ENCODE data around the gene AUTS2. TPM values are rescaled to one million over a fixed set of nuclear protein-coding genes. Genes with fewer than 3 reads are reported as not detected.

Gene AUTS2
- total RNA-seq, 1 donor from 2014 or later: 56.0 TPM

DNA sequence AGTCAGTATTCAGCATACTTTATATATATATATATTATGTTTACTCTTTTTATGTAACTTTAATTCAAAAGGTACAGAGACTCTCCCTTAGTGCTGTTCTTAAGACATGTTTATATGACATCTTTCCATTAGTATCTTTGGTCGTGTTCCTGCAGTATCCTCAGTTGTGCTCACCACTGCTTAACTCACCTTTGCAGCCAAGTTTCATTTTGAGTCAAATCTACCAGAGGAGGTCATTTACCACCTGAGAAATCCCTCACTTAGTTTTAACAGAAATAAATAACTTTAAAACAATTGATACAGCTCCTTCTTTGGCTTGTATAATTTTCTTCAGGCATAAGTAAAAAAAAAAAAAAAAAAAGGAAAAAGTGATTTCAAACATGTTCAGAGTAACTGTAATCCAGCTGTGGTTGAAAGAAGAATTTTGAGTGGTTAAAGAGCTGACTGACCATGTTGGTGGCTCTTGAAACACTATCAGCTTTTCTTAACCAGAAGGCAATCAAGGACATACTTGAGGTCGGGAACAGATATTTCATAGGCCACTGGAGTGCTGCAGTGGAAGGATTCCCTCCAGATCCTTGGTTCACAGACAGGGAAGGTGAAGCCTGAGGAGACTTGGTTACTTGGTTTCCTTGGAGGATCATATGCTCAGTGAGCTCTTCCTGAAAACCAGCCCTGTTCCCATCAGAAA lies 116.8 kb downstream of the AUTS2 start:
- intact Hi-C loops (cut with DNase I): no loop called here
- no peaks in the 10 kb centered on the region for H3K36me3 ChIP-seq
- DNase-seq (no peak), ATAC-seq (no peak)
- no peak overlapping the region for H3K27ac ChIP-seq
- no peak overlapping the region for H3K4me3 ChIP-seq
- TF ChIP-seq CTCF (IDR thresholded peaks at IDR 0.05): no peak
- H3K9me3 ChIP-seq: no peaks in the 10 kb centered on the region
- H3K27me3 ChIP-seq: no peaks in the 10 kb centered on the region
- no peaks in the 10 kb centered on the region for H3K4me1 ChIP-seq

DNA sequence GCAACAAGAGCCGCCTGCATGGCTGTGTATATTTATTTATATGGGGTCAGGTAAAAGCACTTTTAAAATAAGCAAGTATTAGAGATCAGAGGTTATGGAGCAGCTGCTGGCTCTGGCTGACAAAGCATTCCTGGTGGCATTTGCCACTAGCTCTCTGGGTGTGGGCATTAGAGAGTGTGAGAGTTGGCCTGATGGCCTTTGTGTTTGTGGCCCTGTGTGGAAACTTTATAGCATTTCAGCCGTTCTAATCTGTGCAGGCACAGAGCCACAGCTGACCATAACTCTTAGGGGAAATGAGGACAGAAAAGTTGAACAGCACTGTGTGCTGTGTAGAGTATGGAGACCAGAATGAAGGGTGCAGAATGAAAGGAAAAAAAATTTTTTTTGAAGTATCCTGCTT lies 118.9 kb downstream of the AUTS2 start:
- ATAC-seq (no peak), DNase-seq (no peak)
- Histone ChIP-seq H3K4me1 (no peaks in the 10 kb centered on the region), H3K27me3 (no peaks in the 10 kb centered on the region), H3K27ac (no peak overlapping the region), H3K36me3 (no peaks in the 10 kb centered on the region), H3K9me3 (no peaks in the 10 kb centered on the region), H3K4me3 (no peak overlapping the region)
- intact Hi-C loops (cut with DNase I): no loop called here
- TF ChIP-seq CTCF (IDR thresholded peaks at IDR 0.05): no peak

DNA sequence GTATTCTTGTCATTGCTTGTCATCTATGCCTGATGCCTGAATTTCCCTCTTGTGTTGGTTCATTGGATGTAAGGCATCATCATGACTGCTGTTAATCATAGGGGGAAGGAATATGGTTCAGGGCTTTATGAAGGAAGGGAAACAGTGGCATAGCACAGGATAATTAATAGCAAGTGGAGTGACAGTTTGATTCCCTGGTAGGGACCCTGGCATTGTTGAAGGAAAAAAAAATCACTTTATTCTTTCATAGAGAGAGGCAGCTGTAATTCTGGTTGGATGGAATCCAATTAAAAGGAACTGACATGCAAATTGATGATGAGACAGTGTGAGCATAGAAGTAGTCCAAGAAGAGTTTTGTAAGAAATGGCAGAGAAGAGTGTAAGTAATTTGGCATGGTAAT lies 121.4 kb downstream of the AUTS2 start:
- no peak for TF ChIP-seq CTCF (IDR thresholded peaks at IDR 0.05)
- Histone ChIP-seq H3K4me3 (no peak overlapping the region), H3K9me3 (no peaks in the 10 kb centered on the region), H3K27me3 (no peaks in the 10 kb centered on the region), H3K27ac (no peak overlapping the region), H3K4me1 (no peaks in the 10 kb centered on the region), H3K36me3 (no peaks in the 10 kb centered on the region)
- no peak for ATAC-seq
- intact Hi-C loops (cut with DNase I): no loop called here
- DNase-seq: no peak

- no peak for TF ChIP-seq CTCF (IDR thresholded peaks at IDR 0.05)
- H3K4me1 ChIP-seq: no peaks in the 10 kb centered on the region
- H3K27ac ChIP-seq: no peak overlapping the region
- intact Hi-C loops (cut with DNase I): no loop called here
- no peak for ATAC-seq
- no peaks in the 10 kb centered on the region for H3K36me3 ChIP-seq
- DNase-seq: no peak
- H3K9me3 ChIP-seq: no peaks in the 10 kb centered on the region
- no peaks in the 10 kb centered on the region for H3K27me3 ChIP-seq
- no peak overlapping the region for H3K4me3 ChIP-seq
Observed at GRCh38 chr7:69722843-69723242, 124.6 kb downstream of the AUTS2 start.

DNA sequence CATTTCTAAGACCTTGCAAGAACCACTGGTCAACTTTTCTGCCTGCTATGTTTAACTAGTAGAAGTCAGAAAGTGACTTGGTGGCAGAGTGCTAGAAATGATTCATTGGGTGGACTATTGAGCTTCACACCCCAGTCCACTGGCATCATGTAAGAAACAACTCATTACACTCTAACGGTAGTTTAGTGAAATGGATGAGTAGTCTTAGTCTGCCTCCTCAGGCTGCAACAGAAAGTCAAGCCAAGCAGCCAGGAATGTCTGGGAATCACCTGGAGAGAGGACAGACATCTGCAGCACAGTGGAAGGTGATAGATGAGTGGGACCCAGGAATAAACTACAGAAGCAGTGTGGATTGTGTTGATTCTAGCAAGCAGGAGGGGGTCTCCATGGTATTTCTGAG lies 125.4 kb downstream of the AUTS2 start:
- Histone ChIP-seq H3K36me3 (no peaks in the 10 kb centered on the region), H3K27ac (no peak overlapping the region), H3K4me3 (no peak overlapping the region), H3K4me1 (no peaks in the 10 kb centered on the region), H3K27me3 (no peaks in the 10 kb centered on the region), H3K9me3 (no peaks in the 10 kb centered on the region)
- no peak for TF ChIP-seq CTCF (IDR thresholded peaks at IDR 0.05)
- no peak for DNase-seq
- ATAC-seq: no peak
- intact Hi-C loops (cut with DNase I): no loop called here

GRCh38 chr7:69728304-69728703 lies 130.0 kb downstream of the AUTS2 start:
- no peaks in the 10 kb centered on the region for H3K36me3 ChIP-seq
- H3K27me3 ChIP-seq: no peaks in the 10 kb centered on the region
- ATAC-seq: no peak
- H3K9me3 ChIP-seq: no peaks in the 10 kb centered on the region
- no peak overlapping the region for H3K4me3 ChIP-seq
- intact Hi-C loops (cut with DNase I): no loop called here
- no peak for DNase-seq
- TF ChIP-seq CTCF (IDR thresholded peaks at IDR 0.05): no peak
- no peak overlapping the region for H3K27ac ChIP-seq
- H3K4me1 ChIP-seq: no peaks in the 10 kb centered on the region
